Progenitor cell of endocrine pancreas (in vitro differentiated cells): Measurements from ENCODE around the gene PSG6. TPM values are rescaled to one million over a fixed set of nuclear protein-coding genes. Genes with fewer than 3 reads are reported as not detected.
"Not testable (repeated sequence)": the region's sequence is repeated elsewhere in the genome, so short reads cannot be mapped to it uniquely, and the experiment has no call there.

Experiments
- DNase-seq: peaks from one replicate; pipeline ENCODE4 v3.0.0; 2021; ENCODE audit warnings: low spot score; ENCODE audit not compliant: unreplicated experiment
- H3K27ac Mint-ChIP-seq: 2 replicates; pipeline ENCODE4 v1.8.0; 2021; ENCODE audit warnings: mild to moderate bottlenecking, moderate library complexity, mixed read lengths
- H3K27me3 Mint-ChIP-seq: 2 replicates; pipeline ENCODE4 v1.8.0; 2021; ENCODE audit warnings: mixed read lengths
- H3K36me3 Mint-ChIP-seq: 2 replicates; pipeline ENCODE4 v1.8.0; 2022; ENCODE audit warnings: mixed read lengths; ENCODE audit not compliant: insufficient read depth
- H3K4me1 Mint-ChIP-seq: 2 replicates; pipeline ENCODE4 v1.8.0; 2021; ENCODE audit warnings: low read depth, mixed read lengths
- H3K4me3 Mint-ChIP-seq: 2 replicates; pipeline ENCODE4 v1.8.0; 2021; ENCODE audit warnings: low read depth, mild to moderate bottlenecking, moderate library complexity, mixed read lengths
- H3K9me3 Mint-ChIP-seq: 2 replicates; pipeline ENCODE4 v1.8.0; 2021; ENCODE audit warnings: low read depth, mixed read lengths
- CTCF ChIP-seq: fragments of 200-600 bp; sonication (generic); IDR thresholded peaks from one replicate; pipeline ENCODE4 v1.5.0; 2021; ENCODE audit warnings: antibody characterized with exemption, mild to moderate bottlenecking; ENCODE audit not compliant: unreplicated experiment
- long read RNA-seq: library from polyadenylated mRNA; unstranded; transcript quantifications from one replicate; pipeline ENCODE4 v2.0.0, GENCODE V29; 2020
- total RNA-seq: library from RNA; stranded (reverse); gene quantifications from 2 replicates; pipeline ENCODE4 v1.2.1, GENCODE V29; 2021

Gene PSG6
- total RNA-seq, result not detected in 2 replicates
- long read RNA-seq, result 0 reads

- H3K4me3 Mint-ChIP-seq, H3K4me1 Mint-ChIP-seq, H3K27ac Mint-ChIP-seq, H3K36me3 Mint-ChIP-seq, H3K27me3 Mint-ChIP-seq, DNase-seq: not testable (repeated sequence)
- peaks cover 49% of the 10 kb centered on the region for H3K9me3 Mint-ChIP-seq
Observed at GRCh38 chr19:42917634-42918033, at the start of gene PSG6. Gene PSG6, minus strand, starts transcription at chr19:42917894. Its CDS starts 102 bp downstream, at chr19:42917792.

GRCh38 chr19:42965176-42965575 is 47.5 kb upstream of the PSG6 start:
- no peak overlapping the region for H3K27ac Mint-ChIP-seq

GRCh38 chr19:42961119-42961518 is 43.4 kb upstream of the PSG6 start:
- Mint-ChIP-seq H3K9me3 (peaks cover 68% of the 10 kb centered on the region), H3K36me3 (peaks cover 4% of the 10 kb centered on the region), H3K27ac (no peak overlapping the region), H3K4me3 (no peak overlapping the region), H3K4me1 (no peaks in the 10 kb centered on the region), H3K27me3 (no peaks in the 10 kb centered on the region)
- DNase-seq, result no peak
- no peak for TF ChIP-seq CTCF

More at GRCh38 chr19:42965176-42965575, 47.5 kb upstream of the PSG6 start:
- no peak for TF ChIP-seq CTCF
- DNase-seq, result no peak
- H3K36me3 Mint-ChIP-seq, result no peaks in the 10 kb centered on the region
- H3K4me3 Mint-ChIP-seq, result no peak overlapping the region
- no peaks in the 10 kb centered on the region for H3K27me3 Mint-ChIP-seq
- no peaks in the 10 kb centered on the region for H3K4me1 Mint-ChIP-seq
- peaks cover 66% of the 10 kb centered on the region for H3K9me3 Mint-ChIP-seq

GRCh38 chr19:42952126-42952525 is 34.4 kb upstream of the PSG6 start:
- not testable (repeated sequence) for H3K4me1 Mint-ChIP-seq, H3K36me3 Mint-ChIP-seq, DNase-seq, H3K4me3 Mint-ChIP-seq, H3K27ac Mint-ChIP-seq, H3K27me3 Mint-ChIP-seq
- peaks cover 37% of the 10 kb centered on the region for H3K9me3 Mint-ChIP-seq

DNA sequence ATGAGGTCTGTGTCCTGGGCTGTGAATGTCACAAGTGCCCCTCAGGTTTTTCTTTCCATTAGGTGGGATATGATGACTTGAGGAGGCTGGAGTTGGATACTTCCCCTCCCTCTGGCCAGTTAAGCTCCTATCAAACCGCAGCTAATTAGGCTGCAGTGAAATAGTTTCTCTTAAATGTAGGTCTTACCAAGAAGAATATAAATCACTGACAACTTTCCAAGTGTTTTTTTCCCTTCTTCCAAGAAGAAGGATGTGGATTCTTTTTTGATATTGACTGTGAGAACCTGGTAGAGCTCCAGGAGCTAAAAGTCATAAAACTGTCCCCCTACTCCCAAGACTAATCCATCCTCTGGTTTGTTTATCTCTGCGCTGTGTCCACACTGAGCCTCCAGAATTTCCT is 33.8 kb upstream of the PSG6 start:
- H3K36me3 Mint-ChIP-seq, H3K4me1 Mint-ChIP-seq, H3K27me3 Mint-ChIP-seq, H3K4me3 Mint-ChIP-seq, DNase-seq, H3K27ac Mint-ChIP-seq: not testable (repeated sequence)
- H3K9me3 Mint-ChIP-seq, result peaks cover 37% of the 10 kb centered on the region

DNA sequence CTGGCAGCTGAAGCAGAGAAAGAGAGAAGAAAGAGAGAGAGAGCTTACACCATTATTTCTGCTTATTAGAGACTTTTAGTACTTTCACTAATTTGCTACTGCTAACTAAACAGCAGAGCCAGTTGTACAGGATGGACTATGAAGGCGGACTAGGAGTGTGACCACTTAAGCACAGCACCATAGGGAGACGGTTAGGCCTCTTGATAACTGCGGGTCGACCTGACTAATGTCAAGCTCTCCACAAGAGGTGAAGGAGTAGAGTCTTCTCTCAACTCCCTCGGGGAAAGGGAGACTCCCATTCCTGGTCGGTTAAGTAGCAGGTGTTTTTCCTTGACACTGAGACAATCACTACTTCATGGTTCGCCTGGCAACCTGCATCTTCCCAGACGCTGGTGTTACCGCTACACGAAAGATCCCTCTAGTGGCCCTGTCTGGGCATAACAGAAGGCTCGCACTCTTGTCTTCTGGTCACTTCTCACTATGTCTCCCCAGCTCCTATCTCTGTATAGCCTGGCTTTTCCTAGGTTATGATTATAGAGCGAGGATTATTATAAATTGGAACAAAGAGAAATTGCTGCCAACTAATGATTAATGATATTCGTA is 24.6 kb upstream of the PSG6 start:
- H3K9me3 Mint-ChIP-seq, result peaks cover 62% of the 10 kb centered on the region
- no peak for DNase-seq
- no peaks in the 10 kb centered on the region for H3K4me1 Mint-ChIP-seq
- H3K4me3 Mint-ChIP-seq, result no peak overlapping the region
- no peak overlapping the region for H3K27ac Mint-ChIP-seq
- H3K27me3 Mint-ChIP-seq, result no peaks in the 10 kb centered on the region
- H3K36me3 Mint-ChIP-seq, result no peaks in the 10 kb centered on the region
- no peak for TF ChIP-seq CTCF

- H3K36me3 Mint-ChIP-seq, H3K4me1 Mint-ChIP-seq, H3K4me3 Mint-ChIP-seq, H3K27me3 Mint-ChIP-seq, DNase-seq, H3K27ac Mint-ChIP-seq: not testable (repeated sequence)
- peaks cover 65% of the 10 kb centered on the region for H3K9me3 Mint-ChIP-seq
Observed at GRCh38 chr19:42937107-42937506, 19.4 kb upstream of the PSG6 start, which contains the start of gene PSG7. Gene PSG7, minus strand, starts transcription at chr19:42937207. Its CDS starts 131 bp downstream, at chr19:42937076.

GRCh38 chr19:42934726-42935125 is 17.0 kb upstream of the PSG6 start:
- not testable (repeated sequence) for H3K4me1 Mint-ChIP-seq, H3K36me3 Mint-ChIP-seq, H3K27me3 Mint-ChIP-seq, H3K4me3 Mint-ChIP-seq, DNase-seq, H3K27ac Mint-ChIP-seq
- peaks cover 59% of the 10 kb centered on the region for H3K9me3 Mint-ChIP-seq

GRCh38 chr19:42934183-42934582 is 16.5 kb upstream of the PSG6 start:
- H3K36me3 Mint-ChIP-seq, H3K27me3 Mint-ChIP-seq, DNase-seq, H3K4me1 Mint-ChIP-seq, H3K27ac Mint-ChIP-seq, H3K4me3 Mint-ChIP-seq: not testable (repeated sequence)
- peaks cover 55% of the 10 kb centered on the region for H3K9me3 Mint-ChIP-seq

GRCh38 chr19:42933412-42933811 is 15.7 kb upstream of the PSG6 start:
- DNase-seq, H3K27me3 Mint-ChIP-seq: not testable (repeated sequence)

More at GRCh38 chr19:42933412-42933811, 15.7 kb upstream of the PSG6 start:
- not testable (repeated sequence) for H3K27ac Mint-ChIP-seq, H3K4me1 Mint-ChIP-seq, H3K4me3 Mint-ChIP-seq, H3K36me3 Mint-ChIP-seq
- H3K9me3 Mint-ChIP-seq, result peaks cover 57% of the 10 kb centered on the region
